PFSK-1 (cell line): ENCODE results near the gene ITGAX.

Source experiments
- FOXP2 ChIP-seq: optimal IDR thresholded peaks from 2 replicates; pipeline ENCODE3; 2011; ENCODE audit warnings: borderline replicate concordance, control low read depth, inconsistent platforms; ENCODE audit not compliant: insufficient read depth; ENCODE audit errors: extremely low read length, extremely low read depth
- POLR2AphosphoS5 ChIP-seq: IDR thresholded peaks from 2 replicates; pipeline ENCODE4 v1.6.1; 2012; ENCODE audit warnings: low read depth, mild to moderate bottlenecking, control low read depth, low read length, moderate library complexity
- REST ChIP-seq, 2 experiments: IDR thresholded peaks; 2 replicates each; pipeline versions ENCODE4 v1.6.1 to v1.8.0; 2011 to 2012; ENCODE audit warnings: low read depth in 2 of 2, low read length in 2 of 2, control low read depth in 1 of 2, inconsistent platforms in 1 of 2, mild to moderate bottlenecking in 1 of 2, moderate library complexity in 1 of 2; ENCODE audit not compliant: insufficient read depth in 1 of 2
- SIN3A ChIP-seq: IDR thresholded peaks from 2 replicates; pipeline ENCODE4 v1.6.1; 2012; ENCODE audit warnings: mild to moderate bottlenecking, low read length, moderate library complexity, borderline replicate concordance; ENCODE audit not compliant: insufficient read depth
- TAF1 ChIP-seq: IDR thresholded peaks from 2 replicates; pipeline ENCODE4 v1.6.1; 2012; ENCODE audit warnings: low read length, control low read depth, borderline replicate concordance; ENCODE audit not compliant: insufficient read depth

The ITGAX gene

GRCh38 chr16:31410082-31410481, 55.1 kb downstream of the ITGAX start:
- TF ChIP-seq REST (IDR thresholded peaks at IDR 0.05; ENCODE audit: insufficient read depth in 1 of 2, low read depth in 2 of 2, low read length in 2 of 2) = no peak

GRCh38 chr16:31411024-31411844, 56.3 kb downstream of the ITGAX start:
- TF ChIP-seq POLR2AphosphoS5 (no peak), TAF1 (no peak), REST (IDR thresholded peaks at IDR 0.05; ENCODE audit: insufficient read depth in 1 of 2, low read depth in 2 of 2, low read length in 2 of 2) (no peak), FOXP2 (no peak), SIN3A (no peak)

DNA sequence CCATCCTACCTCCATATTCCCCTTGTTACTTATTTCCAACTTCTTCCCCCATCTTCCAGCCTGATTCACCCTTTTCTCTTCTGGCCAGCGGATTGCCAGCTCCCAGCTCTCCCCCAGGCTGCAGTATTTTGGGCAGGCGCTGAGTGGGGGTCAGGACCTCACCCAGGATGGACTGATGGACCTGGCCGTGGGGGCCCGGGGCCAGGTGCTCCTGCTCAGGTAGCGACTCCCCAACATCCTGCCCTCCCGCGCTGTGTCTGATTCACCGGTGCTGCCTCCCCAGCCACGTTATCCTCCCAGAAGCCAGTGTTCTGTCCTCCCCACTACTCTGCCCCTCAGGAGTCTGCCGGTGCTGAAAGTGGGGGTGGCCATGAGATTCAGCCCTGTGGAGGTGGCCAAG, 57.8 kb downstream of the ITGAX start:
- TF ChIP-seq POLR2AphosphoS5 = no peak
- no peak for TF ChIP-seq SIN3A
- TF ChIP-seq REST (IDR thresholded peaks at IDR 0.05; ENCODE audit: insufficient read depth in 1 of 2, low read depth in 2 of 2, low read length in 2 of 2) = no peak
- no peak for TF ChIP-seq FOXP2
- no peak for TF ChIP-seq TAF1

DNA sequence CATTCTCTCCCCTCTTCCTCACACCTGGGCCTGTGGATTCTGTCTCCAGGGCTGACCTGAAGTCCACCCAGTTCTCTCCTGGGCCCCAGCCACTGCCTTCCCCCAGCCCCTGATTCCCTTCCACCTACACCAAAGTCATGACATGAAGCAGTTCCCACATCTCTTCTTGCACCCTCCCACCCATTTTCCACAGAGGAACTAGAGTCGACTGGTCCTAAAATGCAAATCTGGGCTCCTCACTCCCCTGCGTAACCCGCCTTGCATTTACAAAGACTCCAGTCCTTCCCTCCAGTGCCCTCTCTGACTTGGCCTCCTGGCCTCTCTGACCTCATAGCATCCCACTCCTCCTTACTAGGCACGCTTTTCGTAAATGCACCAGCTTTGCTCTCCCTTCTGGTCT, 58.4 kb downstream of the ITGAX start:
- TF ChIP-seq TAF1 = no peak
- TF ChIP-seq FOXP2 = no peak
- no peak for TF ChIP-seq REST (IDR thresholded peaks at IDR 0.05; ENCODE audit: insufficient read depth in 1 of 2, low read depth in 2 of 2, low read length in 2 of 2)
- TF ChIP-seq SIN3A = no peak
- TF ChIP-seq POLR2AphosphoS5 = no peak

GRCh38 chr16:31413943-31414342, 59.0 kb downstream of the ITGAX start:
- no peak for TF ChIP-seq FOXP2
- no peak for TF ChIP-seq REST (IDR thresholded peaks at IDR 0.05; ENCODE audit: insufficient read depth in 1 of 2, low read depth in 2 of 2, low read length in 2 of 2)
- TF ChIP-seq TAF1 = no peak
- TF ChIP-seq POLR2AphosphoS5 = no peak
- TF ChIP-seq SIN3A = no peak
